Endodermal cell (in vitro differentiated cells): Measurements from ENCODE around the gene BCL2L2. TPM values are rescaled to one million over a fixed set of nuclear protein-coding genes. Genes with fewer than 3 reads are reported as not detected.
A peak's percentile ranks its signal among the peaks of the same experiment; 100 is the strongest.

Experiments
- DNase-seq: peaks from one replicate; pipeline ENCODE4 v3.0.0-alpha.2; 2017
- H3K27ac ChIP-seq: 2 replicates; pipeline ENCODE4 v1.5.1; 2013; ENCODE audit warnings: mild to moderate bottlenecking, low read depth, low read length, moderate library complexity
- H3K27me3 ChIP-seq: 2 replicates; pipeline ENCODE4 v1.6.1; 2013; ENCODE audit warnings: mild to moderate bottlenecking, low read length, moderate library complexity; ENCODE audit not compliant: insufficient read depth, control insufficient read depth, poor library complexity, severe bottlenecking
- H3K36me3 ChIP-seq: 2 replicates; pipeline ENCODE4 v1.7.0; 2013; ENCODE audit warnings: mild to moderate bottlenecking, low read length, moderate library complexity; ENCODE audit not compliant: control insufficient read depth, insufficient read depth
- H3K4me1 ChIP-seq: one replicate; pipeline ENCODE4 v1.7.0; 2013; ENCODE audit warnings: low read length; ENCODE audit not compliant: control insufficient read depth, insufficient read depth
- H3K4me3 ChIP-seq: 2 replicates; pipeline ENCODE4 v1.5.1; 2013; ENCODE audit warnings: mild to moderate bottlenecking, low read length, moderate library complexity
- H3K9ac ChIP-seq: 2 replicates; pipeline ENCODE4 v1.6.1; 2013; ENCODE audit warnings: mild to moderate bottlenecking, low read length, moderate library complexity; ENCODE audit not compliant: poor library complexity, severe bottlenecking; ENCODE audit errors: extremely low read depth
- H3K9me3 ChIP-seq: 2 replicates; pipeline ENCODE4 v1.6.1; 2013; ENCODE audit warnings: mild to moderate bottlenecking, low read length, moderate library complexity; ENCODE audit not compliant: control insufficient read depth
- H3K27ac Mint-ChIP-seq: 2 replicates; pipeline ENCODE4 v1.8.0; 2020; ENCODE audit warnings: mixed read lengths
- H3K27me3 Mint-ChIP-seq: 2 replicates; pipeline ENCODE4 v1.8.0; 2021; ENCODE audit warnings: mild to moderate bottlenecking, mixed read lengths; ENCODE audit not compliant: insufficient read depth
- H3K36me3 Mint-ChIP-seq: 2 replicates; pipeline ENCODE4 v1.8.0; 2020; ENCODE audit warnings: low read depth, mixed read lengths
- H3K4me1 Mint-ChIP-seq: 2 replicates; pipeline ENCODE4 v1.8.0; 2020; ENCODE audit warnings: mixed read lengths
- H3K4me3 Mint-ChIP-seq: 2 replicates; pipeline ENCODE4 v1.8.0; 2020; ENCODE audit warnings: mild to moderate bottlenecking, moderate library complexity, mixed read lengths
- H3K9me3 Mint-ChIP-seq: 2 replicates; pipeline ENCODE4 v1.8.0; 2020; ENCODE audit warnings: mild to moderate bottlenecking, mixed read lengths
- CTCF ChIP-seq: fragments of 200-600 bp; sonication (generic); conservative IDR thresholded peaks from 2 replicates; pipeline ENCODE4 v1.5.0; 2021; ENCODE audit warnings: antibody characterized with exemption, mild to moderate bottlenecking
- WGBS, 2 experiments: methylation state at CpG; one replicate each; pipeline versions ENCODE4 v1.1.5 to v1.1.7; 2013; ENCODE audit warnings: missing lambda C conversion rate in 2 of 2, mixed read lengths in 1 of 2; ENCODE audit not compliant: insufficient coverage in 1 of 2, insufficient read length in 1 of 2; 5-methylcytosine and 5-hydroxymethylcytosine counted together
- total RNA-seq, 2 donors: library from RNA; stranded (reverse); fragmentation: NEBNext Ultra II Directional in 1 of 2; extraction: Animal tissue kit (Norgen Biotek cat#: 25700) in 1 of 2; gene quantifications; 2 replicates in 1 of 2; 3 replicates in 1 of 2; pipeline ENCODE4 v1.2.1, GENCODE V29; 2021

BCL2L2 gene
- total RNA-seq, 2 donors from 2014 or later = 21.9 to 29.5 TPM

GRCh38 chr14:23301288-23301968 is 5.2 kb upstream of the BCL2L2 start:
- 0% methylated on average over 9 to 87 of the region's 87 CpGs for WGBS, 2 experiments
- Mint-ChIP-seq H3K9me3 (no peaks in the 10 kb centered on the region), H3K27me3 (peaks cover 34% of the 10 kb centered on the region), H3K27ac (peak overlapping the region; percentile 96), H3K36me3 (peaks cover 3% of the 10 kb centered on the region), H3K4me1 (peaks cover 11% of the 10 kb centered on the region), H3K4me3 (peak overlapping the region; percentile 74)
- peaks cover 5% of the 10 kb centered on the region for H3K27me3 ChIP-seq
- no peaks in the 10 kb centered on the region for H3K9me3 ChIP-seq
- TF ChIP-seq CTCF = peak; percentile 94
- H3K27ac ChIP-seq = peak overlapping the region; percentile 94
- peak overlapping the region; percentile 81 for H3K4me3 ChIP-seq
- no peaks in the 10 kb centered on the region for H3K4me1 ChIP-seq
- H3K9ac ChIP-seq = peak overlapping the region; percentile 58
- peaks cover 6% of the 10 kb centered on the region for H3K36me3 ChIP-seq
- peak; percentile 99 for DNase-seq

- no peak for TF ChIP-seq CTCF
- 0 to 1% methylated on average over 15 to 25 of the region's 25 CpGs for WGBS, 2 experiments
- peak overlapping the region; percentile 70 for H3K27ac Mint-ChIP-seq
- H3K36me3 Mint-ChIP-seq = peaks cover 3% of the 10 kb centered on the region
- H3K4me1 Mint-ChIP-seq = peaks cover 11% of the 10 kb centered on the region
- Histone ChIP-seq H3K36me3 (peaks cover 6% of the 10 kb centered on the region), H3K9ac (peak overlapping the region; percentile 46), H3K27ac (peak overlapping the region; percentile 89), H3K27me3 (peaks cover 5% of the 10 kb centered on the region), H3K9me3 (no peaks in the 10 kb centered on the region), H3K4me3 (peak overlapping the region; percentile 81), H3K4me1 (no peaks in the 10 kb centered on the region)
- no peaks in the 10 kb centered on the region for H3K9me3 Mint-ChIP-seq
- H3K27me3 Mint-ChIP-seq = peaks cover 29% of the 10 kb centered on the region
- peak overlapping the region; percentile 74 for H3K4me3 Mint-ChIP-seq
- DNase-seq = no peak
Observed at GRCh38 chr14:23301969-23302289, 4.7 kb upstream of the BCL2L2 start.

- WGBS, 2 experiments = 4 to 10% methylated on average over 22 to 80 of the region's 81 CpGs
Observed at GRCh38 chr14:23302290-23303225, 4.1 kb upstream of the BCL2L2 start, which contains the start of gene PPP1R3E. Gene PPP1R3E, minus strand, starts transcription at chr14:23302859. Its CDS starts 283 bp downstream, at chr14:23302576.

More at GRCh38 chr14:23302290-23303225, 4.1 kb upstream of the BCL2L2 start, which contains the start of gene PPP1R3E:
- TF ChIP-seq CTCF = no peak
- H3K27ac Mint-ChIP-seq = peak within 1 kb of the TSS; percentile 94
- peaks cover 22% of the 10 kb centered on the region for H3K27me3 Mint-ChIP-seq
- H3K36me3 Mint-ChIP-seq = peaks cover 3% of the 10 kb centered on the region
- peak within 1 kb of the TSS; percentile 74 for H3K4me3 Mint-ChIP-seq
- Histone ChIP-seq H3K9me3 (no peaks in the 10 kb centered on the region), H3K27ac (peak within 1 kb of the TSS; percentile 89), H3K36me3 (peaks cover 6% of the 10 kb centered on the region), H3K9ac (peak within 1 kb of the TSS; percentile 46), H3K27me3 (peaks cover 5% of the 10 kb centered on the region), H3K4me3 (peak within 1 kb of the TSS; percentile 81), H3K4me1 (peaks cover under 1% of the 10 kb centered on the region)
- DNase-seq = peak; percentile 82
- peaks cover 15% of the 10 kb centered on the region for H3K4me1 Mint-ChIP-seq
- H3K9me3 Mint-ChIP-seq = no peaks in the 10 kb centered on the region
